Activated gamma-delta T cell treated with Interleukin-2 at 50 U/mL for 16 hours (primary cell): Measurements from ENCODE around the gene ASNSD1.
A peak's percentile ranks its signal among the peaks of the same experiment; 100 is the strongest.

Experiments
- DNase-seq: peaks from one replicate; pipeline ENCODE4 v3.0.0-alpha.2; 2020

Gene ASNSD1

GRCh38 chr2:189661148-189661956, at the start of gene ASNSD1:
Gene ASNSD1 (plus strand): TSS chr2:189661459. CDS start chr2:189666133, 4,674 bp downstream.
- DNase-seq: peak; percentile 99

DNA sequence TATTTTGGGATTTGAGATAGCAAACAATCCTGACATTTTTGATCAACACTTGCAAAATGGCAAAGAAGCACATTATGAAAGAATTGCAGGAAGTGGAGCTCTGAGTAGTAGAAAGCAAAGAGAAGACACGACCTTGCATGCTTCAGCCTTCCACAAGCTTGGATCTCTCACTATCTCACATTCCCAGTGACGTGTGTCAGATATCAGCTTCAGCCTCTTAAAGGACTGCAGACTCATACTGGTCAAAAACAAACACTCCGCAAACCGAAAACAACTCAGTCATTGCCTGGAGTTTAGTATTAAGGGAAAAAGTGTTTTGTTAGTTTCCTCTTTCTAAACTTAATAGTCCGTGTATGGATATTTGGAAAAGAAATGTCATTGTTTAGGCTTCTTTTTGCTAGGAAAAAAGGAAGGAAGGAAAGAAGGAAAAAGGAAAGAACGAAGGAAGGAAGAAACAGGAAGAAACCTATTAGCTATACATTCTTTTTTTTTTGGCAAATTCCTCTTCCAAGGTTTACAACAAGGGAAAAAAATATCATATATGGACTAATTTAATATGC, 48.1 kb upstream of the ASNSD1 start:
- DNase-seq: no peak

- no peak for DNase-seq
Measured at GRCh38 chr2:189613650-189614420, 47.4 kb upstream of the ASNSD1 start.

- DNase-seq: no peak
Measured at GRCh38 chr2:189614585-189614984, 46.7 kb upstream of the ASNSD1 start.

DNA sequence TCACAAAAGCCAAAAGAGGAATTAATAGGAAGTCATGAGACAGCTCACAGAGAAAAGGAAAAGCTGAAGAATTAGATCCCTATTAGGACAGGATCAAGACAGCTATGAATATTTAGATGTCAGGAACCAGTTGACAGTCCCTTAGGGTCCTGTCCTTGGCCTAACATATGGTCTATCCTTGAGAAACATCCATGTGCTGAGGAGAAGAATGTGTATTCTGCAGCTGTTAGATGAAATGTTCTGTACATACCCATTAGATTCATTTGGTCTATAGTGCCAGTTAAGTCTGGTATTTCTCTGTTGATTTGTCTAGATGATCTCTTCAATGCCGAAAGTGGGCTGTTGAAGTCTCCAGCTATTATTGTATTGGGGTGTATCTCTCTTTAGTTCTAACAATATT, 43.1 kb upstream of the ASNSD1 start:
- no peak for DNase-seq

DNA sequence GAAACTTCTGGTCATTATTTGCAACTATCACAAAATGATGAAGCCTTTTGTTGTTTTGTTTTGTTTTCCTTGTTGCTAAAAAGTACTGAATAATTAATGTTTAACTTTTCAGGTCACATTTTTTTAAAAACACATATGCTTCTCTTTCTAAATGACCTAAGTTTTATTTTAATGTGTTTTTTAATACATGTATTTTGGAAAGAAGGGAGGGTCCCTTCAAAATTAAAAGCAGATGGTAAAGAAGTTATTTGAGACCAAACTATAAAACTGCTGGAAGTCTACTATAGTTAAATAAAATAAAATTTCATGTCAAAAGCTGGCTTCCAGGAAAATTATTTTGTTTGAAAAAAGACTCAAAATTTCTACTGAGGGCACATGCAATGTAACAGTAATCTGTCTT, 39.5 kb upstream of the ASNSD1 start:
- no peak for DNase-seq

GRCh38 chr2:189623049-189623448, 38.2 kb upstream of the ASNSD1 start:
- DNase-seq: no peak

GRCh38 chr2:189624648-189625355, 36.5 kb upstream of the ASNSD1 start:
- no peak for DNase-seq

DNA sequence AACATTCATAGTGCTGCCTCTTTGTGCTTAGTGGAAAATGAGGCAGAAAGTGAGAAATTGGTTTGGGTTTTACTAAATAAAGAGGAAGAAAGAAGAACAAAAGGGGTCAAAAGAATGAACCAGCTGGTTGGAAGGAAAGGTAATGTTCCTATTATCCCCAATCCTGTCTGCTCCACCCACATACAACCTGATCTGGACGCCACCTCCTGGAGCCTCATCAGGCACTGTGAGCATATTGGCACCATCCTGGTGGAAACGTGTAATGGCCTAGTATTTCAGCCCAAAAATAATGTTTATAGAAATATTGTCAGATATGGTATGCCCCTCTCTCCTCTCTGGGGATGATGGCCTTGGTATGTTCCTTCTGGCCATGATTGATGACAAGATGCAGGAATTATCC, 35.6 kb upstream of the ASNSD1 start:
- DNase-seq: no peak

DNA sequence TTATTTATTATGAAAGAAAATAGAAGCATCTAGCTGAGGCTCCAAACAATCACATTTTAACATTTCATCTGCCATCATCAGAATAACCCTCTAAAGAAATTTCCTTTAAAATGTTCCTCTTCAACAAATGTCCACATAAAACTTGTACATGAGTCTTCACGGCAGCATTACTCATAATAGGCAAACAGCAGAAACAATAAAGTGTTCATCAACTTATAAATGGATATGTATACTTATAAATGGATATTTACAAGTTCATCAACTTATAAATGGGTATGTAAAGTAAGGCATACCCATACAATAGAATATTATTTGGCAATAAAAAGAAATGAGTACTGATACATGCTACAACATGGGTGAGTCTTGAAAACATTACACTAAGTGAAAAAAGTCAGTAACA, 33.5 kb upstream of the ASNSD1 start:
- no peak for DNase-seq

GRCh38 chr2:189628817-189629530, 32.3 kb upstream of the ASNSD1 start:
- no peak for DNase-seq

DNA sequence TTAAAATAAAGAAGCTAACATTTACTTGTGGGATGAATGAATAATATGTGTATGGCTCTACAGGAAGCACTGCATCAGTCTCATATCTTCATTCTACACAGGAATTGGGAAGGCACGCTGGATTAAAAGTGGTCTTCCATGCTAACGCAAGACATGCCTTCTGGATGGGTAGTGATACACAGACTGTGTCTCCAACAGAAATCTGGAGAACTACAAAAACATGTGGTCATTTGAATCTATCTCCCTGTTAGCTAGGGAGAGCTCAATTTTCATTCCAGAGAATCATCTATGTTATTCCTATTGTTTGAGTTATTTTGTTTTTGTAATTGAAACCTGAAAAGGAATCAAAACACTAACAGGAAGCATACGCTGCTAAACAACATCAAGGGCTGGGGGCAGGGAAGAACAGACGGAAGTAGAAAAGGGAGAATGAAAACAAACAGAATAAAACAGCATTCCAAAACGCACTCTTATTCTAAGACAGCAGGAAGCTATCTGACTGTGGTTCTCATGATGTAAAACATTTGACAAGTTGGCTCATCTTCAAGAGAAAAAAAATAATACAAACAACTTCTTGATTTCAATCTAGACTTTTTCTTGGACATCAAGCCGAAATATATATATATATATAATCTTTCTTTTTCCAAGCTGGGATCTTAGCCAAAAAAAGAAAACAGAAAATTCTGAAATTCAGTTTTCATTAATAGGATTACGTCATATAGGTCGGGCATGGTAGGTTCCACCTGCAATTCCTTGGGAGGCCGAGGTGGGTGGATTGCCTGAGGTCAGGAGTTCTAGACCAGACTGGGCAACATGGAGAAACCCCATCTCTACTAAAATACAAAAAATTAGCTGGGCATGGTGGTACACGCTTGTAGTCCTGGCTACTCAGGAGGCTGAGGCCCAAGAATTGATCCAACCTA, 31.5 kb upstream of the ASNSD1 start:
- no peak for DNase-seq

- DNase-seq: no peak
Measured at GRCh38 chr2:189631849-189632248, 29.4 kb upstream of the ASNSD1 start.

DNA sequence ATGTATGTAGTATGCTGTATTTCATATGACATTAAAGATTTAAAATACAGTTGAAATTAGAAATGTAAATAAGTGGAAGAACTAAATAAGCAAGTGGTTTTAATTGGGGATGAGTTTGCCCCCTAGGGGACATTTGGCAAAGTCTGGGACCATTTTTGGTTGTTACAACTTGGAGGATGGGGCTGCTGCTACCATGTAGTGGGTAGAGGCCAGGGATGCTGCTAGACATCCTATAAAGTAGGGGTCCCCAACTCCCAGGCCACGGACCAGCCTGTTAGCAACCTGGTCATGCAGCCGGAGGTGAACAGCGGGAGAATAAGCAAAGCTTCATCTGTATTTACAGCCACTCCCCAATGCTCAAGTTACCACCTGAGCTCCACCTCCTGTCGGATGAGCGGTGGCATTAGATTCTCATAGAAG, 27.9 kb upstream of the ASNSD1 start:
- DNase-seq: no peak

- DNase-seq: no peak
Measured at GRCh38 chr2:189635353-189635752, 25.9 kb upstream of the ASNSD1 start.

DNA sequence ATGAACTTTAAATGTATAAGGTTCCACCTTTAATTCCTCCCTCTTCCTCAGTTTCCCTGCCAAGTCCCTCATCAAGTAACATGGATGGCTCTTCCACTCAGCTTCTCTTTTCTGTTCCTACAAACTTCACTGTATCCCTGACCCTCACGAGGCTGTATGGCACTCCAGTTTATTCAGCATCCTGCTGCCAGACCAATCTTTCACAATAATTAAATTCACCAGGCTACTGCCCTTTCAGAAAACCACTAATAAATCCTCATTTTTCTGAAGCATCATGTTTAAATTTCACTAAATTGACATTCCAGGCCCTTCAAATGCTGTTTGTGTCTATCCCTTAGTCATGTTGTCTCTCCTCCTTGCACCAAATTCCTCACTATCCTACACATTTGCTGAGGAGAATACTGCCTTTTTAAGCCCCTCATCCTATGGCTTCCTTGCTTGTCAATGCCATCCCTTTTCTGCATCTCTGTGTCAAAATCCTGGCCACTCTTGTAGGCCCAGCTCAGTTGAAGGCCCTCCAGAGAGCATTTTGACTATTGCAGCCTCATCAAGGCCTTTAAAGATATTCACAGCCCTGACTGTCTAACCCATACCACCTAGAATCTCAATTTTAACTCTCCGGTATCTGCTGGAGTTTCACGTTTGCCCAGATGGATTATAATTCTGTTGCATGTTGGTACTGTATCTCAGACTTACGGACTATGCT, 22.8 kb upstream of the ASNSD1 start:
- DNase-seq: no peak

GRCh38 chr2:189639007-189639609, 22.2 kb upstream of the ASNSD1 start:
- no peak for DNase-seq

GRCh38 chr2:189641002-189641401, 20.3 kb upstream of the ASNSD1 start:
- DNase-seq: no peak

DNA sequence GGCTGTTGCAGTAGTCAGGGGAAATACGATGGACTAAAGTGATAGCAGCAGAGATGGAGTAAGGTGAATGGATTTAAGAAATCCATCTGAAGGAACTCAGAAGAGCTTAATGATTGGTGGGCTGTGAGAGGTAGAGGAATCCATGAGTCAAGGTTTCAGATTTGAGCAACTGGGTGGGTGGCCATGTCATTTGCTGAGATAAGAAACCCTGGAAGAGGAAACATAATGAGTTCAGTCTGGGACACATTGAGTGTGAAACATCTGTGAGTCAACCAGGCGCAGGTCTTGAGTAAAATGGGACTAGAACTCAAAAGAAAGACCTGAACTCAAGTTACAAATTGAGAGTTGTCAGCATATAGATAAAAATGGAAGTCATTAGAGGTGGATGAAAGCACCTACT, 19.7 kb upstream of the ASNSD1 start:
- no peak for DNase-seq

- DNase-seq: no peak
Measured at GRCh38 chr2:189646521-189646920, 14.7 kb upstream of the ASNSD1 start.
